ENCODE data around the gene DGKD. TPM values are rescaled to one million over a fixed set of nuclear protein-coding genes. Genes with fewer than 3 reads are reported as not detected.

DGKD gene
- total RNA-seq, 6 experiments from 2014 or later = 8.1 to 12.2 (median 10.3) TPM

- no peak for DNase-seq
- no peaks in the 10 kb centered on the region for H3K9me3 Mint-ChIP-seq
- H3K27me3 Mint-ChIP-seq (ENCODE audit: insufficient read depth) = peaks cover 3% of the 10 kb centered on the region
- no peak overlapping the region for H3K4me3 Mint-ChIP-seq
- H3K4me1 Mint-ChIP-seq (ENCODE audit: low read depth) = no peaks in the 10 kb centered on the region
- no peak overlapping the region for H3K27ac Mint-ChIP-seq
- TF ChIP-seq, protein P1, sequence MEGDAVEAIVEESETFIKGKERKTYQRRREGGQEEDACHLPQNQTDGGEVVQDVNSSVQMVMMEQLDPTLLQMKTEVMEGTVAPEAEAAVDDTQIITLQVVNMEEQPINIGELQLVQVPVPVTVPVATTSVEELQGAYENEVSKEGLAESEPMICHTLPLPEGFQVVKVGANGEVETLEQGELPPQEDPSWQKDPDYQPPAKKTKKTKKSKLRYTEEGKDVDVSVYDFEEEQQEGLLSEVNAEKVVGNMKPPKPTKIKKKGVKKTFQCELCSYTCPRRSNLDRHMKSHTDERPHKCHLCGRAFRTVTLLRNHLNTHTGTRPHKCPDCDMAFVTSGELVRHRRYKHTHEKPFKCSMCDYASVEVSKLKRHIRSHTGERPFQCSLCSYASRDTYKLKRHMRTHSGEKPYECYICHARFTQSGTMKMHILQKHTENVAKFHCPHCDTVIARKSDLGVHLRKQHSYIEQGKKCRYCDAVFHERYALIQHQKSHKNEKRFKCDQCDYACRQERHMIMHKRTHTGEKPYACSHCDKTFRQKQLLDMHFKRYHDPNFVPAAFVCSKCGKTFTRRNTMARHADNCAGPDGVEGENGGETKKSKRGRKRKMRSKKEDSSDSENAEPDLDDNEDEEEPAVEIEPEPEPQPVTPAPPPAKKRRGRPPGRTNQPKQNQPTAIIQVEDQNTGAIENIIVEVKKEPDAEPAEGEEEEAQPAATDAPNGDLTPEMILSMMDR (IDR thresholded peaks at IDR 0.05) = no peak
- H3K36me3 Mint-ChIP-seq (ENCODE audit: low read depth) = peaks cover 17% of the 10 kb centered on the region
Measured at GRCh38 chr2:233468741-233469110, 114.4 kb downstream of the DGKD start.

DNA sequence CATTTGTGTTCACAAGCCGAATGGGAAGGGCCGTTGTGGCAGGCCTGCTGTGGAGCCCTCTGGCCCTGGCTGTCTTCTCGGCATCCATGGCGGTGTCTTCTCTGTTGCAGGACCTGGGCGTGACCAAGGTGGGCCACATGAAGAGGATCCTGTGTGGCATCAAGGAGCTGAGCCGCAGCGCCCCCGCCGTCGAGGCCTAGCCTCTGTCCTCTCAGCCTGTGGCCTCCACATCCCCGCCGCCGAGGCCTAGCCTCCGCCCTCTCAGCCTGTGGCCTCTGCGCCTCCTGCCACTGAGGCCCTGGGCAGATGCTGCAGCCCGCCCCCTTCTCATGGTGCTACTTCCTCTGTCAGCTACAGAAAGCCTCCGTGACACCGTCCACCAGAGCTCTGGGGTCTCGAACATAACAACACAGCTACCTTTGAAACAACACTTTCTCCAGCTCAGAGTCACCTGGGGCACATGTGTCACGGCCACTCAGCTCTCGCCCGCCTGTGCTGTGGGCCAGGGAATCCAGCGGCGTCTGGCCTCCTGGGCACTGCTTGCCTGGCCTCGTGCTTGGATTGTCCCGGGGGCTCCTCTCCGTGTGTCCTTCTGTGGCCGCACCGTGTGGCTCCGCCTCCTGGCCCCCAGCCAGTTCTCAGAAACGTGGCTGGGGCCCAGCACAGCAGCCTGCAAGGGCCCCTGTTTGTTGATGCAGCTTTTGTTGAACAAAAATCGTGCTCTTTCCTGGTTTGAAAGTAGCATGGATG is 115.1 kb downstream of the DGKD start:
- DNase-seq = no peak
- Mint-ChIP-seq H3K9me3 (no peaks in the 10 kb centered on the region), H3K4me3 (no peak overlapping the region), H3K4me1 (ENCODE audit: low read depth) (no peaks in the 10 kb centered on the region), H3K36me3 (ENCODE audit: low read depth) (peaks cover 17% of the 10 kb centered on the region), H3K27ac (no peak overlapping the region), H3K27me3 (ENCODE audit: insufficient read depth) (peaks cover 6% of the 10 kb centered on the region)
- TF ChIP-seq, protein P1 (IDR thresholded peaks at IDR 0.05) = no peak

DNA sequence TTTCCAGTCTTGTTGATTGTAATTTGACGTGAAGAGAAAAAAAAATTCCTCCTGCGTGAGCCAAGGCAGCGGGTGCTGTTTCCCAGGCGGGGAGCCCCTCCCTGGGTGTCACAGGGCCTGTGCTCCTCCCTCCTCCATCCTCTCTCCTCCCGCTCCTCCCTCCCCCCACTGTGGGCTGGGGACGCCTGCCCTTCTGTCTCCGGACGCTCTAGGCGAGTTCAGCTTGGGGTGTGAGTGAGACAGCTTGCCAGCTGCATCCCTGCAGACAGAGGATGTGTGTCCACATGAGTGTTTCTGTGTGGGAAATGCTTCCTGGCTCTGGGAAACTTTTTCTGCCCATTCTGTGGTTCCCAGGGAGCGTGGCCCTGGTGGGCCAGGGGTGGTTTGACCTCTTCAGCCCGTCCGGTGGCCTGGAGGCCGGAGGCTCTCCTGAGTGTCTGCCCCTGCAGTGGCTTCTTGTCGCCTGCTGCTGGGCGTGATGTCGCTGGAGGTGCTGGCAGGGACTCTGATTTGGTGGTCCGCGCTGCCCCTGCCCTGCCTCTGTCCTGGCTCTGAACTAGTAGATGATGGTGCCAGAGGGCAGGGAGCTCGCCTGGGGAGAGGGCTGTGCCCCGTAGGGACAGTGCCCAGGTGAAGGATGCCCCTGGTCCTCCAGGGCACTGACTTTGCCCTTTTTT is 115.9 kb downstream of the DGKD start:
- no peak for DNase-seq
- H3K27me3 Mint-ChIP-seq (ENCODE audit: insufficient read depth) = peaks cover 6% of the 10 kb centered on the region
- H3K27ac Mint-ChIP-seq = no peak overlapping the region
- no peaks in the 10 kb centered on the region for H3K9me3 Mint-ChIP-seq
- peaks cover 17% of the 10 kb centered on the region for H3K36me3 Mint-ChIP-seq (ENCODE audit: low read depth)
- H3K4me1 Mint-ChIP-seq (ENCODE audit: low read depth) = no peaks in the 10 kb centered on the region
- TF ChIP-seq, protein P1 (IDR thresholded peaks at IDR 0.05) = no peak
- H3K4me3 Mint-ChIP-seq = no peak overlapping the region

- peaks cover 6% of the 10 kb centered on the region for H3K27me3 Mint-ChIP-seq (ENCODE audit: insufficient read depth)
- peaks cover 19% of the 10 kb centered on the region for H3K36me3 Mint-ChIP-seq (ENCODE audit: low read depth)
- no peaks in the 10 kb centered on the region for H3K9me3 Mint-ChIP-seq
- no peaks in the 10 kb centered on the region for H3K4me1 Mint-ChIP-seq (ENCODE audit: low read depth)
- no peak overlapping the region for H3K4me3 Mint-ChIP-seq
- DNase-seq = no peak
- no peak overlapping the region for H3K27ac Mint-ChIP-seq
- TF ChIP-seq, protein P1 (IDR thresholded peaks at IDR 0.05) = no peak
Measured at GRCh38 chr2:233470839-233471238, 116.5 kb downstream of the DGKD start.

DNA sequence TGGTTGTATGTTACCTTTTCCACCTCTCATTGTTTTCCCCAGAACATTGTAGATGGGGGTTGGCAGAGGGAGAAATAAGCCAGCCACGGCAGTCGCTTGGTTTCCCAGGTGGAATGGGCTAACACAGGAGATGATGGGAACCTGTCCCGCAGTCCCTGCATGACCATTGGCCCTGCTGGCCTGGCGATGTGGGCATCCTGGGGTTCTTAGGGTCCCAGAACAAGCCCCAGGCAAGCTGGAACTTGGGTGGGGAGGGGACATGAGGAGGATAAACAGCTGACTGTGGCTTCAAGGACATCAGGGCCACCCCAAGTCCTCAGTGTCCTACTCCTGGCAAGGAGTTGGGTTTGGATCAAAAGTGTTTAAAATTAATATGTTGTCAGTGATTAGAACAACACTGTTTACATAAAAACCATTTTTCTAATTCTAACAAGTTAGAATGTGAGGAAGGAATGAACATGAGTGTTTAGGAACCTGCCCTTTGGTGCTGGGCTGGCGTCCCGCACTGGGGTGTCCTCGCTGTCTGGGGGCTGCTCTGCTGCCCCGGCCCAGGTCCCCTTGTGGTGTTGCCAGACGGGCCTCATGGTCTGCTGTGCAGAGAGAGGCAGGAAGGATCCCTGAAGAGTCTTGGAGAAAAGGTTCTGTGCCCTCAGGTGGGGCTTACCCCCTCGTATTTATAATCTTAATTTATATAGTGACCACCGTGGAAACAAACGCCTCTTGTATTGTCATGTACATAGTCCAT is 117.2 kb downstream of the DGKD start:
- H3K27ac Mint-ChIP-seq = no peak overlapping the region
- H3K4me3 Mint-ChIP-seq = no peak overlapping the region
- TF ChIP-seq, protein P1 (IDR thresholded peaks at IDR 0.05) = no peak
- H3K27me3 Mint-ChIP-seq (ENCODE audit: insufficient read depth) = peaks cover 6% of the 10 kb centered on the region
- H3K9me3 Mint-ChIP-seq = no peaks in the 10 kb centered on the region
- H3K36me3 Mint-ChIP-seq (ENCODE audit: low read depth) = peaks cover 25% of the 10 kb centered on the region
- no peak for DNase-seq
- H3K4me1 Mint-ChIP-seq (ENCODE audit: low read depth) = no peaks in the 10 kb centered on the region
